H1 (cell line): ENCODE results near the gene LSM4. TPM values are rescaled to one million over a fixed set of nuclear protein-coding genes. Genes with fewer than 3 reads are reported as not detected.

Source experiments
- CTCF ChIA-PET: fragments of 300-600 bp; sonication (Branson Sonifier 250); formaldehyde crosslinking; loops from one replicate; lab custom pipeline; 2021; ENCODE audit not compliant: partially characterized antibody; lab: Charles Lee
- POLR2A ChIA-PET: fragments of 300-600 bp; sonication (Branson Sonifier 250); formaldehyde crosslinking; loops from one replicate; lab custom pipeline; 2021; ENCODE audit warnings: inconsistent platforms; ENCODE audit not compliant: partially characterized antibody; lab: Charles Lee
- DNase-seq, 2 experiments: peaks; one replicate each; pipeline versions ENCODE4 v3.0.0 to v3.0.0-alpha.2; 2010 to 2022; ENCODE audit warnings: low spot score in 2 of 2, low read depth in 1 of 2, mixed read lengths in 1 of 2
- FAIRE-seq: peaks from 2 replicates; lab custom pipeline; 2011; peaks lifted over from hg19 to GRCh38; lab: Jason Lieb, UNC
- H2AFZ ChIP-seq: 2 replicates; pipeline ENCODE4 v1.8.1; 2012; ENCODE audit warnings: low read length, inconsistent platforms
- H2AK5ac ChIP-seq: 2 replicates; pipeline ENCODE4 v1.6.1; 2013; ENCODE audit warnings: low read depth, low read length
- H2BK120ac ChIP-seq: replicated peaks from 2 replicates; pipeline ENCODE3; 2013; ENCODE audit warnings: low read depth, low read length, inconsistent platforms
- H2BK12ac ChIP-seq: 2 replicates; pipeline ENCODE4 v1.6.1; 2013; ENCODE audit warnings: low read depth, low read length
- H2BK15ac ChIP-seq: 2 replicates; pipeline ENCODE4 v1.6.1; 2013; ENCODE audit warnings: low read length
- H2BK20ac ChIP-seq: 2 replicates; pipeline ENCODE4 v1.6.1; 2013; ENCODE audit warnings: low read length
- H2BK5ac ChIP-seq: 2 replicates; pipeline ENCODE4 v1.6.1; 2013; ENCODE audit warnings: low read depth, low read length
- H3K14ac ChIP-seq: 2 replicates; pipeline ENCODE4 v1.6.1; 2013; ENCODE audit warnings: inconsistent platforms; ENCODE audit not compliant: insufficient read length
- H3K18ac ChIP-seq: 2 replicates; pipeline ENCODE4 v1.6.1; 2013; ENCODE audit warnings: low read length; ENCODE audit errors: extremely low read depth
- H3K23ac ChIP-seq: 2 replicates; pipeline ENCODE4 v1.6.1; 2013; ENCODE audit warnings: inconsistent platforms; ENCODE audit not compliant: insufficient read length
- H3K23me2 ChIP-seq: 2 replicates; pipeline ENCODE4 v1.6.1; 2013; ENCODE audit warnings: low read depth, low read length
- H3K27ac ChIP-seq: 2 replicates; pipeline ENCODE4 v1.6.1; 2011; ENCODE audit warnings: low read depth, low read length, inconsistent platforms
- H3K27me3 ChIP-seq, 4 experiments: replicated peaks in 1 of 4; 1 replicate in 1 of 4; 2 replicates in 3 of 4; pipeline versions ENCODE4 v1.6.1 to v1.8.1; 2011 to 2013; ENCODE audit warnings: low read length in 3 of 4, mild to moderate bottlenecking in 3 of 4, inconsistent platforms in 2 of 4, mixed read lengths in 2 of 4, moderate library complexity in 1 of 4; ENCODE audit not compliant: control insufficient read depth in 3 of 4, insufficient read depth in 3 of 4; ENCODE audit errors: extremely low read depth in 1 of 4
- H3K36me3 ChIP-seq, 4 experiments: 2 replicates each; pipeline versions ENCODE4 v1.6.1 to v1.8.1; 2011 to 2013; ENCODE audit warnings: mild to moderate bottlenecking in 4 of 4, low read length in 3 of 4, moderate library complexity in 2 of 4, control low read depth in 1 of 4, inconsistent platforms in 1 of 4; ENCODE audit not compliant: insufficient read depth in 4 of 4, control insufficient read depth in 2 of 4
- H3K4ac ChIP-seq: replicated peaks from 2 replicates; pipeline ENCODE3; 2013; ENCODE audit warnings: low read length, low read depth, mixed read lengths, inconsistent platforms; ENCODE audit not compliant: insufficient read length
- H3K4me1 ChIP-seq, 4 experiments: replicated peaks in 1 of 4; 1 replicate in 1 of 4; 2 replicates in 3 of 4; pipeline versions ENCODE4 v1.6.1 to v1.8.1; 2011 to 2013; ENCODE audit warnings: low read length in 3 of 4, inconsistent platforms in 2 of 4, mixed read lengths in 1 of 4; ENCODE audit not compliant: insufficient read depth in 4 of 4, control insufficient read depth in 3 of 4
- H3K4me2 ChIP-seq, 2 experiments: 2 replicates each; pipeline versions ENCODE4 v1.6.1 to v1.8.1; 2011 to 2013; ENCODE audit warnings: low read depth in 2 of 2, low read length in 2 of 2, control low read depth in 1 of 2, inconsistent platforms in 1 of 2, mild to moderate bottlenecking in 1 of 2; ENCODE audit not compliant: insufficient read depth in 1 of 2
- H3K4me3 ChIP-seq, 4 experiments: fragments of 200-600, 300-600 bp in 1 of 4; sonication (generic), shearing (Covaris generic), sonication (Bioruptor Twin) in 1 of 4; 2 replicates each; pipeline versions ENCODE4 v1.5.1 to v1.8.1; 2011 to 2016; ENCODE audit warnings: low read length in 4 of 4, low read depth in 3 of 4, control low read depth in 2 of 4, inconsistent platforms in 2 of 4, mild to moderate bottlenecking in 2 of 4, mixed read lengths in 1 of 4, moderate library complexity in 1 of 4; ENCODE audit not compliant: insufficient read depth in 2 of 4; ENCODE audit errors: extremely low read depth in 1 of 4
- H3K56ac ChIP-seq: replicated peaks from 2 replicates; pipeline ENCODE3; 2013; ENCODE audit warnings: low read depth, mild to moderate bottlenecking, mixed read lengths, low read length, inconsistent platforms; ENCODE audit not compliant: insufficient read length
- H3K79me1 ChIP-seq: 2 replicates; pipeline ENCODE4 v1.6.1; 2013; ENCODE audit warnings: low read depth, low read length, control low read depth
- H3K79me2 ChIP-seq, 2 experiments: 2 replicates each; pipeline versions ENCODE4 v1.6.1 to v1.8.1; 2012 to 2013; ENCODE audit warnings: low read length in 2 of 2, mild to moderate bottlenecking in 2 of 2, inconsistent platforms in 1 of 2; ENCODE audit not compliant: insufficient read depth in 2 of 2, control insufficient read depth in 1 of 2
- H3K9ac ChIP-seq, 4 experiments: replicated peaks in 1 of 4; 1 replicate in 1 of 4; 2 replicates in 3 of 4; pipeline versions ENCODE4 v1.6.1 to v1.8.1; 2011 to 2013; ENCODE audit warnings: low read depth in 3 of 4, low read length in 3 of 4, control low read depth in 2 of 4, mild to moderate bottlenecking in 2 of 4, moderate library complexity in 2 of 4, inconsistent platforms in 1 of 4; ENCODE audit errors: extremely low read depth in 1 of 4
- H3K9me3 ChIP-seq, 2 experiments: 2 replicates each; pipeline versions ENCODE4 v1.6.1 to v1.8.1; 2012 to 2013; ENCODE audit warnings: mild to moderate bottlenecking in 2 of 2, moderate library complexity in 2 of 2, control low read depth in 1 of 2, inconsistent platforms in 1 of 2, low read depth in 1 of 2, low read length in 1 of 2, mixed read lengths in 1 of 2; ENCODE audit not compliant: insufficient read depth in 2 of 2
- H4K20me1 ChIP-seq, 2 experiments: replicated peaks in 1 of 2; 2 replicates each; pipeline versions ENCODE3 to v1.8.1; 2011 to 2013; ENCODE audit warnings: inconsistent platforms in 2 of 2, low read length in 2 of 2, mild to moderate bottlenecking in 1 of 2; ENCODE audit not compliant: insufficient read depth in 2 of 2, control insufficient read depth in 1 of 2
- H4K5ac ChIP-seq: 2 replicates; pipeline ENCODE4 v1.6.1; 2013; ENCODE audit warnings: low read length, low read depth, mixed read lengths, inconsistent platforms; ENCODE audit not compliant: insufficient read length
- H4K8ac ChIP-seq: 2 replicates; pipeline ENCODE4 v1.8.0; 2013; ENCODE audit warnings: mild to moderate bottlenecking, moderate library complexity, low read length, inconsistent platforms; ENCODE audit not compliant: insufficient read depth; ENCODE audit errors: extremely low read depth
- H4K91ac ChIP-seq: replicated peaks from 2 replicates; pipeline ENCODE3; 2013; ENCODE audit warnings: low read length, mixed read lengths, inconsistent platforms; ENCODE audit not compliant: insufficient read length
- BACH1 ChIP-seq: IDR thresholded peaks from 2 replicates; pipeline ENCODE4 v1.6.1; 2012; ENCODE audit warnings: low read length, improper control_type of control experiment
- KDM1A ChIP-seq: fragments of 200-600, 300-600 bp; sonication (generic); IDR thresholded peaks from 2 replicates; pipeline ENCODE4 v1.7.1; 2016; ENCODE audit warnings: mild to moderate bottlenecking, low read length, borderline replicate concordance
- WGBS, 2 experiments: shearing (Covaris generic) in 1 of 2; methylation state at CpG; one replicate each; pipeline versions ENCODE4 v1.1.6 to v1.1.7; 2013 to 2015; ENCODE audit warnings: low lambda C conversion rate in 2 of 2, mixed read lengths in 2 of 2, inconsistent platforms in 1 of 2, low coverage in 1 of 2, missing lambda C conversion rate in 1 of 2; ENCODE audit not compliant: insufficient replicate concordance in 2 of 2, insufficient coverage in 1 of 2, insufficient read length in 1 of 2; ENCODE audit errors: extremely low coverage in 1 of 2, missing lambda C conversion rate in 1 of 2; 5-methylcytosine and 5-hydroxymethylcytosine counted together
- polyA plus RNA-seq, 7 experiments: library from polyadenylated mRNA; depleted of rRNA in 3 of 7; stranded (reverse) in 5 of 7; unstranded in 2 of 7; fragments of >200 nt in 5 of 7; fragments of 200-250 nt in 2 of 7; gene quantifications; 1 replicate in 5 of 7; 2 replicates in 1 of 7; 4 replicates in 1 of 7; pipeline versions ENCODE4 v1.2.1 to v1.2.3, GENCODE V29; 2011 to 2013; ENCODE audit warnings: missing spikeins in 2 of 7, mixed read lengths in 2 of 7
- total RNA-seq: library from RNA; stranded (reverse); fragmentation: NEBNext Ultra II Directional; extraction: Animal tissue kit (Norgen Biotek cat#: 25700); gene quantifications from 2 replicates; pipeline ENCODE4 v1.2.1, GENCODE V29; 2021
- TF ChIP-seq, protein P1 (sequence below), 3 experiments: IDR thresholded peaks; 1 replicate in 2 of 3; 2 replicates in 1 of 3; pipeline versions ENCODE4 v1.5.1 to v1.6.1; 2011; ENCODE audit warnings: low read length in 3 of 3, mild to moderate bottlenecking in 3 of 3, inconsistent platforms in 2 of 3, low read depth in 1 of 3, moderate library complexity in 1 of 3; ENCODE audit not compliant: insufficient read depth in 1 of 3; ENCODE audit errors: control extremely low read depth in 1 of 3

The LSM4 gene
- total and polyA plus RNA-seq, 2 of the 8 experiments (the other 6 are each of a cell fraction or from before 2014, with no cell fraction given), result 302 to 319 TPM

DNA sequence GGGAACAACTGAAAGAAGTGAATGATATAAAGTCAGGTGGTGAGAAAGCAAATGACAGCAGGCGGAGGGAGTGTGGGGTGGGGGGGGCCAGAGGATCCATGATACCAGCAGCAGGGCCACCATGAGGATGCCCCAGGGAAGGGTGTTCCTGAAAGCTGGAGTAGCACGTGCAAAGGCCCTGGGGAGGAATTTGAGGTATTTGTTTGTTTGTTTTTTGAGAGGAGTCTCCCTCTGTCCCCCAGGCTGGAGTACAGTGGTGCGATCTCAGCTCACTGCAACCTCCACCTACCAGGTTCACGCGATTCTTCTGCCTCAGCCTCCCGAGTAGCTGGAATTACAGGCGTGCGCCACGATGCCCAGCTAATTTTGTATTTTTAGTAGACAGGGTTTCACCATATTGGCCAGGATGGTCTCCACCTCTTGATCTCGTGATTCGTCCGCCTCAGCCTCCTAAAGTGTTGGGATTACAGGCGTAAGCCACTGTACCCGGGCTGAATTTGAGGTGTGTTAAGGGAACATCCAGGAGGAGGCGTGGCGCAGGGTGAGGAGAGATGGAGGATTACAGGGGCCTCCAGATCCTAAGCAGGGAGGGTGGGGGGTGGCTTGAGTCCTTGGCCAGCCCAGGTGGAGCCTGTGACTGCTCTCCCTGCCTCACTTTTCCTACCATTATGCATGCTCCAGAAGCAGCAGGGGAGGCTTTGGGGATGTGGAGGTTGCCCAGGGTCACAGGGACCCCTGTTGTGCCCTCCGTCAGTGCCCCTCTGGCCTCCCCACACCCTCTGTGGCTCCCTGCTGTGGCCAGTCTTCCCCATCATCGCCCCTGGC lies 29.0 kb downstream of the LSM4 start:
- H2BK5ac ChIP-seq, result peak overlapping the region; percentile 92
- peak overlapping the region; percentile 75 to 78 for H3K4me2 ChIP-seq
- peak overlapping the region; percentile 72 for H3K18ac ChIP-seq
- H4K20me1 ChIP-seq, result peaks cover 0 to 8% of the 10 kb centered on the region in 2 experiments
- H3K4ac ChIP-seq, result peak overlapping the region; percentile 65
- no peak for DNase-seq
- H3K9ac ChIP-seq, result 0 out of 7 replicates have a peak overlapping the region, but pooled peaks of 1 of the 4 experiments have one; percentile 4
- H2AFZ ChIP-seq, result no peak overlapping the region
- H3K79me1 ChIP-seq, result no peaks in the 10 kb centered on the region
- H4K8ac ChIP-seq, result 0 out of 2 replicates have a peak overlapping the region, but pooled peaks have one; percentile 11
- no peak overlapping the region for H3K23ac ChIP-seq
- WGBS, 2 experiments, result 67% methylated on average over 18 of the region's 18 CpGs; no CpG with 5 or more reads in 1 of the 2 experiments
- no peak overlapping the region for H4K5ac ChIP-seq
- 0 out of 2 replicates have a peak overlapping the region, but pooled peaks have one; percentile 13 for H3K27ac ChIP-seq
- peaks cover 0 to 27% (median 23%) of the 10 kb centered on the region in 4 experiments; a peak in 6 of 7 replicates for H3K4me1 ChIP-seq
- peaks cover 24% of the 10 kb centered on the region for H3K23me2 ChIP-seq
- H3K14ac ChIP-seq, result no peak overlapping the region
- peak overlapping the region; percentile 72; the same call in 1 of the 2 replicates for H2BK20ac ChIP-seq
- H3K36me3 ChIP-seq, result no peaks in the 10 kb centered on the region; a peak in 1 of 8 replicates
- peak overlapping the region; percentile 86 for H4K91ac ChIP-seq
- peak overlapping the region; percentile 24 for H2BK120ac ChIP-seq
- H2BK12ac ChIP-seq, result peak overlapping the region; percentile 72
- H3K56ac ChIP-seq, result peak overlapping the region; percentile 47
- H3K9me3 ChIP-seq, result no peaks in the 10 kb centered on the region
- TF ChIP-seq BACH1 (no peak), KDM1A (peak; percentile 66; the same call in 1 of the 2 replicates)
- TF ChIP-seq, protein P1, sequence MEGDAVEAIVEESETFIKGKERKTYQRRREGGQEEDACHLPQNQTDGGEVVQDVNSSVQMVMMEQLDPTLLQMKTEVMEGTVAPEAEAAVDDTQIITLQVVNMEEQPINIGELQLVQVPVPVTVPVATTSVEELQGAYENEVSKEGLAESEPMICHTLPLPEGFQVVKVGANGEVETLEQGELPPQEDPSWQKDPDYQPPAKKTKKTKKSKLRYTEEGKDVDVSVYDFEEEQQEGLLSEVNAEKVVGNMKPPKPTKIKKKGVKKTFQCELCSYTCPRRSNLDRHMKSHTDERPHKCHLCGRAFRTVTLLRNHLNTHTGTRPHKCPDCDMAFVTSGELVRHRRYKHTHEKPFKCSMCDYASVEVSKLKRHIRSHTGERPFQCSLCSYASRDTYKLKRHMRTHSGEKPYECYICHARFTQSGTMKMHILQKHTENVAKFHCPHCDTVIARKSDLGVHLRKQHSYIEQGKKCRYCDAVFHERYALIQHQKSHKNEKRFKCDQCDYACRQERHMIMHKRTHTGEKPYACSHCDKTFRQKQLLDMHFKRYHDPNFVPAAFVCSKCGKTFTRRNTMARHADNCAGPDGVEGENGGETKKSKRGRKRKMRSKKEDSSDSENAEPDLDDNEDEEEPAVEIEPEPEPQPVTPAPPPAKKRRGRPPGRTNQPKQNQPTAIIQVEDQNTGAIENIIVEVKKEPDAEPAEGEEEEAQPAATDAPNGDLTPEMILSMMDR (IDR thresholded peaks at IDR 0.05; ENCODE audit: control extremely low read depth in 1 of 3, insufficient read depth in 1 of 3, low read depth in 1 of 3, low read length in 3 of 3), result peak in 2 of 3 experiments; percentile 3 to 11; a peak in 2 of 4 replicates
- ChIA-PET CTCF (interaction anchor here (0.7 to 3.5 kb wide), 7 partner anchors 8 to 52 kb away, joined by 3 to 52 read pairs (median 4); partner anchors contain the start of gene JUND), POLR2A (interaction anchor here (0.9 to 6.2 kb wide), 12 partner anchors 10 to 138 kb away, joined by 3 to 237 read pairs (median 5); partner anchors contain the start of genes IQCN, JUND and LSM4)
- no peak for FAIRE-seq
- no peaks in the 10 kb centered on the region for H3K79me2 ChIP-seq
- H3K27me3 ChIP-seq, result no peaks in the 10 kb centered on the region
- H2BK15ac ChIP-seq, result peak overlapping the region; percentile 53; the same call in 1 of the 2 replicates
- H3K4me3 ChIP-seq, result peak overlapping the region in 1 of 4 experiments; percentile 72; a peak in 3 of 8 replicates
- peak overlapping the region; percentile 96; the same call in 1 of the 2 replicates for H2AK5ac ChIP-seq
